Heart left ventricle (tissue), 16 donors: Measurements from ENCODE around the gene CEP290. TPM values are rescaled to one million over a fixed set of nuclear protein-coding genes. Genes with fewer than 3 reads are reported as not detected.

Experiments used
- ATAC-seq, 4 donors: fragments of 200-7000 bp; cut with Tn5 transposase; one replicate each; pipeline ENCODE4 v1.9.1; 2020 to 2022; ENCODE audit warnings: moderate library complexity in 4 of 4, mild to moderate bottlenecking in 3 of 4, moderate number of reproducible peaks in 1 of 4
- DNase-seq, 5 donors: peaks; one replicate each; pipeline ENCODE4 v3.0.0-alpha.2; 2020
- H3K27ac ChIP-seq, 12 donors: fragments of 200-600 bp; sonication (generic) in 4 of 12; one replicate each; pipeline versions ENCODE4 v1.5.0 to v1.8.0; 2016 to 2022; ENCODE audit warnings: mild to moderate bottlenecking in 2 of 12
- H3K27me3 ChIP-seq, 9 donors: fragments of 200-600 bp; sonication (generic) in 2 of 9; one replicate each; pipeline versions ENCODE4 v1.5.1 to v1.8.0; 2016 to 2022; ENCODE audit warnings: mild to moderate bottlenecking in 3 of 9
- H3K36me3 ChIP-seq, 9 donors: fragments of 200-600 bp; sonication (generic) in 2 of 9; one replicate each; pipeline versions ENCODE4 v1.5.0 to v1.8.0; 2018 to 2022; ENCODE audit warnings: mild to moderate bottlenecking in 2 of 9
- H3K4me1 ChIP-seq, 12 donors: fragments of 200-600 bp; sonication (generic) in 4 of 12; one replicate each; pipeline versions ENCODE4 v1.5.0 to v1.8.0; 2016 to 2022; ENCODE audit warnings: mild to moderate bottlenecking in 3 of 12
- H3K4me3 ChIP-seq, 12 donors: fragments of 200-600 bp; sonication (generic) in 4 of 12; one replicate each; pipeline versions ENCODE4 v1.5.0 to v1.8.0; 2017 to 2022; ENCODE audit warnings: mild to moderate bottlenecking in 9 of 12, moderate library complexity in 4 of 12
- H3K9me3 ChIP-seq, 12 donors: fragments of 200-600 bp; sonication (generic) in 4 of 12; one replicate each; pipeline versions ENCODE4 v1.5.0 to v1.8.0; 2016 to 2022; ENCODE audit warnings: mild to moderate bottlenecking in 1 of 12
- POLR2A ChIP-seq, 2 donors: fragments of 450-650 bp; IDR thresholded peaks; one replicate each; pipeline ENCODE4 v1.6.1; 2017; ENCODE audit warnings: antibody characterized with exemption in 2 of 2, mild to moderate bottlenecking in 2 of 2, moderate library complexity in 2 of 2
- WGBS, 4 donors: extraction: QIAGEN DNeasy Blood & Tissue Kit in 2 of 4; methylation state at CpG; one replicate each; pipeline versions ENCODE4 v1.1.5 to v1.1.7; 2013 to 2018; 5-methylcytosine and 5-hydroxymethylcytosine counted together
- intact Hi-C, 10 donors: fragments of 100-400 bp; cut with DNase I; formaldehyde crosslinking; loops; one replicate each; pipeline versions ENCODE4 v1.11.1 to v1.14.2; 2022
- polyA plus RNA-seq, 2 donors: library from polyadenylated mRNA; stranded (reverse); fragments of 200-250 nt; gene quantifications; one replicate each; pipeline ENCODE4 v1.2.3, GENCODE V29; 2013
- total RNA-seq, 9 donors: library from RNA; depleted of rRNA in 2 of 9; stranded (reverse); fragments of >200 nt in 2 of 9; fragmentation: NEBNext Ultra II Directional in 3 of 9; extraction: Animal tissue kit (Norgen Biotek cat#: 25700) in 3 of 9; gene quantifications; one replicate each; pipeline versions ENCODE4 v1.1.0 to v1.2.4, GENCODE V29; 2016 to 2023
- TF ChIP-seq, protein P1 (sequence below), 12 donors: fragments of 200-600 bp; sonication (generic) in 4 of 12; IDR thresholded peaks; one replicate each; pipeline versions ENCODE4 v1.5.0 to v1.8.0; 2018 to 2022; ENCODE audit warnings: antibody characterized with exemption in 12 of 12, mild to moderate bottlenecking in 5 of 12
- donor health status: ischemic (EF 13 %, LVEDD 7.1; RV severe dilation, severe dysfunction).
- donor health status: healthy with polysubstance abuse.
- donor health status: DM: no; HTN: yes; CAD: no.
- donor health status: DM: no; HTN: no; CAD: no.
- donor health status: ischemic (EF 25% LVEDD 6.9; RV normal size, moderate dysfunction).
- donor health status: ischemic (EF 25% LVEDD 5.7; RV mildly dilated, moderate dysfunction).
- donor health status: healthy.
- donor health status: DM: yes; HTN: yes; CAD: no.
- donor health status: ischemic (EF 35%, LVEDD 5.7; RV mildly dilated, moderate dysfunction).
- donor health status: nonischemic (EF 11% LVEDD 7.7; RV severe dilation, severe dysfunction).
- donor health status: DM: yes; HTN: yes; CAD: no.
- donor health status: PGD.
- donor health status: ischemic (EF 29% LVEDD 5.4; RV normal size, mild dysfunction).
- donor health status: nonischemic (EF 23%, LVEDD 6.1; RV moderate dilation, normal function).

The CEP290 gene
- total and polyA plus RNA-seq, 11 donors = 3.0 to 11.1 (median 7.4) TPM

DNA sequence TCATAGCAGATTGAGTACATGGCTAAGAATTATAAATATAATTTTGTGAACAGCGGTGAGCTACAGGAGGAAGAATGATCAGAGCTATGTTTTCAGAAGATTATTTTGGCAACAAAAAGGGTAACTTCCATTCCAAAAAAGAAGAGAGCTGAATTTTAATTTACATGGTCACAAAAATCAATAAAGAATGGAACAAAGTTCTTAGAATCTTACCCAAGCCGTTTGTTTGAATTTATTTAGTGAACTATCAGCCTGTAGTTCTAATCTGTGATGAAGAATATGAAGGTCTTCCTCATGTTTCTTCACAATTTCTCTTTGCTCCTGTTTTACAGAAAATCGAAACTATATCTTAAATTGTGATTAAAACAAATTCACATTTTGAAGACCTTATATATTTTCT, 58.3 kb downstream of the CEP290 start:
- Histone ChIP-seq H3K9me3 (no peaks in the 10 kb centered on the region), H3K27ac (no peak overlapping the region), H3K36me3 (peaks cover 0 to 100% (median 84%) of the 10 kb centered on the region in 9 donors), H3K4me1 (no peaks in the 10 kb centered on the region), H3K27me3 (no peaks in the 10 kb centered on the region), H3K4me3 (no peak overlapping the region)
- TF ChIP-seq, protein P1, sequence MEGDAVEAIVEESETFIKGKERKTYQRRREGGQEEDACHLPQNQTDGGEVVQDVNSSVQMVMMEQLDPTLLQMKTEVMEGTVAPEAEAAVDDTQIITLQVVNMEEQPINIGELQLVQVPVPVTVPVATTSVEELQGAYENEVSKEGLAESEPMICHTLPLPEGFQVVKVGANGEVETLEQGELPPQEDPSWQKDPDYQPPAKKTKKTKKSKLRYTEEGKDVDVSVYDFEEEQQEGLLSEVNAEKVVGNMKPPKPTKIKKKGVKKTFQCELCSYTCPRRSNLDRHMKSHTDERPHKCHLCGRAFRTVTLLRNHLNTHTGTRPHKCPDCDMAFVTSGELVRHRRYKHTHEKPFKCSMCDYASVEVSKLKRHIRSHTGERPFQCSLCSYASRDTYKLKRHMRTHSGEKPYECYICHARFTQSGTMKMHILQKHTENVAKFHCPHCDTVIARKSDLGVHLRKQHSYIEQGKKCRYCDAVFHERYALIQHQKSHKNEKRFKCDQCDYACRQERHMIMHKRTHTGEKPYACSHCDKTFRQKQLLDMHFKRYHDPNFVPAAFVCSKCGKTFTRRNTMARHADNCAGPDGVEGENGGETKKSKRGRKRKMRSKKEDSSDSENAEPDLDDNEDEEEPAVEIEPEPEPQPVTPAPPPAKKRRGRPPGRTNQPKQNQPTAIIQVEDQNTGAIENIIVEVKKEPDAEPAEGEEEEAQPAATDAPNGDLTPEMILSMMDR (IDR thresholded peaks at IDR 0.05) = no peak
- TF ChIP-seq POLR2A (IDR thresholded peaks at IDR 0.05) = no peak
- intact Hi-C loops = no loop called here
- DNase-seq (no peak), ATAC-seq (no peak)
- 90 to 95% (median 91%) methylated on average over 3 of the region's 3 CpGs for WGBS, 4 donors

DNA sequence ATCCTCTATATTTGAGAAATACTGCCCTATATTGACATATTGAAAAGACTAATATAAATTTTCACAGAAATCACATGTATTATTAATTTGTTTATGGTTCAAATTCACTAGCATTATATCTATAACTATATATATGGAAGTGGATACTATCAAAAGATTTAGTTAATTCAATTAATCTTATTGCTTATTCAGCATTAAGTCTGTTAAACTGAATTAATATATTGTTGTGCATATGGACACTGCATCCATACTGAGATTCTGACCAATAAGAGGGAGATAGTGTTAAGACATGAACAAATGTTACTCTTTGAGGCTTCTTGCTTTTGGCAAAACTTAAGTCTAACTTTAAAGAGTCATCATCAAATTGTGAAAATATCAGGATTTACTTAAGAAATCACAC, 60.6 kb downstream of the CEP290 start:
- Histone ChIP-seq H3K4me3 (no peak overlapping the region), H3K9me3 (no peaks in the 10 kb centered on the region), H3K4me1 (no peaks in the 10 kb centered on the region), H3K36me3 (peaks cover 0 to 100% (median 83%) of the 10 kb centered on the region in 9 donors), H3K27ac (no peak overlapping the region), H3K27me3 (no peaks in the 10 kb centered on the region)
- ATAC-seq (no peak), DNase-seq (no peak)
- intact Hi-C loops = no loop called here
- no peak for TF ChIP-seq POLR2A (IDR thresholded peaks at IDR 0.05)
- TF ChIP-seq, protein P1 (IDR thresholded peaks at IDR 0.05) = no peak

DNA sequence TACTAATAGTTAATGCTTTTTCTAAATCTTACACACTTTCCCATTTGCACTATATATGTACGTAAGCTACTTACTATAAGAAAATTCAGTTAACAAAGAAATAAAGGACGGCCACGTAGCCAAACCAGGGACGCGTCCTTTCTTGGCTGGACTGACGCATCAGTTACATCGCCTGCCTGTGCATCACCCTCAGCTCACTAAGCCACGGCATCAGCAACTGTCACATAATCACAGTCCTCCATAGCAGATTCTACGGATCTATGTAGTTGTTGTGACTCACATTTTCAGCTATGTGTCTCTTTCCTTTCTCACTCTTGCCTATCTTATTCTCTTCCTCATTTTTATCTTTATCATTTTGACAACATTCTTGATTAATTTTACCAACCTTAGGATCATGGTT, 74.6 kb downstream of the CEP290 start:
- intact Hi-C loops = loop anchor here in 1 of 10 donors (5.0 kb wide), 1 partner anchor 840 kb away; no protein-coding TSS in a partner anchor
- Histone ChIP-seq H3K9me3 (no peaks in the 10 kb centered on the region), H3K4me1 (no peaks in the 10 kb centered on the region), H3K27me3 (no peaks in the 10 kb centered on the region), H3K4me3 (no peak overlapping the region), H3K36me3 (peaks cover 0 to 76% (median 16%) of the 10 kb centered on the region in 9 donors), H3K27ac (no peak overlapping the region)
- DNase-seq (no peak), ATAC-seq (no peak)
- no peak for TF ChIP-seq POLR2A (IDR thresholded peaks at IDR 0.05)
- TF ChIP-seq, protein P1 (IDR thresholded peaks at IDR 0.05) = no peak
- 94 to 96% (median 95%) methylated on average over 9 of the region's 9 CpGs for WGBS, 4 donors

DNA sequence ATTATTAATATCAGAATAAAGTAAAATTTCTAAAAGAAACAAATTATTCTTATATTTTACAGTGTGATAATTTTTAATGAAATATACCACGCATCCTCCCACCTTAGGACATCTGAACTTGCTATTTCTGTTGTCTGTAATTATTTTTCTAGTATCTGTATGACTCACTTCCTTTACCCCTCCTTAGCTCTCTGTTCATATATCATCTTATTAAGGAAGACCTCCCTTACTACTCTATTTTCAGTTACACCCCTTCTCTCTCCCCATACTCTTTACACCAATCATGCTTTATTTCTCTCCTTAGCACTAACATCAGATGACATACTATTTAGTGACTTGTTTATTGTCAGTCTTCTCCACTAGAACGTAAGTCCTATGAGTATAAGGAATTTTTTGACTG, 78.5 kb downstream of the CEP290 start:
- ATAC-seq = no peak

More for the DNA sequence above, 78.5 kb downstream of the CEP290 start:
- 84 to 87% (median 86%) methylated on average over 2 of the region's 2 CpGs for WGBS, 4 donors
- H3K9me3 ChIP-seq = no peaks in the 10 kb centered on the region
- no peak for TF ChIP-seq POLR2A (IDR thresholded peaks at IDR 0.05)
- TF ChIP-seq, protein P1 (IDR thresholded peaks at IDR 0.05) = no peak
- no peak overlapping the region for H3K4me3 ChIP-seq
- peaks cover 0 to 76% (median 24%) of the 10 kb centered on the region in 9 donors for H3K36me3 ChIP-seq
- H3K27me3 ChIP-seq = no peaks in the 10 kb centered on the region
- intact Hi-C loops = no loop called here
- no peak overlapping the region for H3K27ac ChIP-seq
- DNase-seq = no peak
- no peaks in the 10 kb centered on the region for H3K4me1 ChIP-seq
